WERI-Rb-1 (cell line): Measurements from ENCODE around the gene UIMC1.

Experiments used
- DNase-seq: peaks from one replicate; pipeline ENCODE4 v3.0.0-alpha.2; 2020
- H3K27ac ChIP-seq: fragments of 250-450 bp; sonication (Bioruptor Pico); 2 replicates; pipeline ENCODE4 v1.5.1; 2020; ENCODE audit warnings: mild to moderate bottlenecking, moderate library complexity
- H3K27me3 ChIP-seq: fragments of 250-450 bp; sonication (Bioruptor Pico); 2 replicates; pipeline ENCODE4 v1.5.1; 2021; ENCODE audit warnings: mild to moderate bottlenecking, low read depth, moderate library complexity; ENCODE audit not compliant: insufficient read depth, severe bottlenecking
- H3K36me3 ChIP-seq: fragments of 250-450 bp; sonication (Bioruptor Pico); 2 replicates; pipeline ENCODE4 v1.5.1; 2020; ENCODE audit warnings: mild to moderate bottlenecking, moderate library complexity
- H3K4me3 ChIP-seq: 2 replicates; pipeline ENCODE4 v1.5.1; 2011; ENCODE audit warnings: low read depth, mild to moderate bottlenecking, control low read depth, low read length
- H3K9me3 ChIP-seq: fragments of 250-450 bp; sonication (Bioruptor Pico); 2 replicates; pipeline ENCODE4 v1.5.1; 2021; ENCODE audit warnings: mild to moderate bottlenecking, moderate library complexity; ENCODE audit not compliant: severe bottlenecking
- TF ChIP-seq, protein P1 (sequence below): IDR thresholded peaks from 2 replicates; pipeline ENCODE4 v1.5.1; 2011; ENCODE audit warnings: low read depth, mild to moderate bottlenecking, control low read depth, inconsistent platforms, low read length

UIMC1 gene

DNA sequence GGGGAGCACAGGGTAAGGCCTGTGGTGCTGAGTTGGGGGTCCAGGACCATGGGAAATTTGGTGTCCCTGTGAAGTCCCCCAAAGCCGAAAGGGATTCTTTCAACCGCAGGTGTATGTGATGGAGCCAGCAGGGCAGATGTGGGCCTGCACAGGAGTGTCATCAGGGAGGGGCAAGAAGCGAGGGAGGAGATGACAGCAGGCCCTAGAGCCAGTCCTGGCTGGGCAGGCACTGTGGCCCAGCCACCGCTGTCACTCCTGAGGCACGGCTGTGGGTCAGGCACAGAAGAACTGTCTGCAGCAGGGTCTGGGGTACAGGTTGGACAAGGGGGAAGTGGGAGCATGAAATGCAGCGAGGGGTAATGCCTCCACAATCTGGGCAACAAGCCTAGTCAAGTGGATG is 112.3 kb downstream of the UIMC1 start:
- DNase-seq: no peak
- TF ChIP-seq, protein P1, sequence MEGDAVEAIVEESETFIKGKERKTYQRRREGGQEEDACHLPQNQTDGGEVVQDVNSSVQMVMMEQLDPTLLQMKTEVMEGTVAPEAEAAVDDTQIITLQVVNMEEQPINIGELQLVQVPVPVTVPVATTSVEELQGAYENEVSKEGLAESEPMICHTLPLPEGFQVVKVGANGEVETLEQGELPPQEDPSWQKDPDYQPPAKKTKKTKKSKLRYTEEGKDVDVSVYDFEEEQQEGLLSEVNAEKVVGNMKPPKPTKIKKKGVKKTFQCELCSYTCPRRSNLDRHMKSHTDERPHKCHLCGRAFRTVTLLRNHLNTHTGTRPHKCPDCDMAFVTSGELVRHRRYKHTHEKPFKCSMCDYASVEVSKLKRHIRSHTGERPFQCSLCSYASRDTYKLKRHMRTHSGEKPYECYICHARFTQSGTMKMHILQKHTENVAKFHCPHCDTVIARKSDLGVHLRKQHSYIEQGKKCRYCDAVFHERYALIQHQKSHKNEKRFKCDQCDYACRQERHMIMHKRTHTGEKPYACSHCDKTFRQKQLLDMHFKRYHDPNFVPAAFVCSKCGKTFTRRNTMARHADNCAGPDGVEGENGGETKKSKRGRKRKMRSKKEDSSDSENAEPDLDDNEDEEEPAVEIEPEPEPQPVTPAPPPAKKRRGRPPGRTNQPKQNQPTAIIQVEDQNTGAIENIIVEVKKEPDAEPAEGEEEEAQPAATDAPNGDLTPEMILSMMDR: no peak
- H3K4me3 ChIP-seq: no peak overlapping the region
- H3K9me3 ChIP-seq: no peaks in the 10 kb centered on the region
- H3K36me3 ChIP-seq: no peaks in the 10 kb centered on the region
- no peaks in the 10 kb centered on the region for H3K27me3 ChIP-seq
- no peak overlapping the region for H3K27ac ChIP-seq

DNA sequence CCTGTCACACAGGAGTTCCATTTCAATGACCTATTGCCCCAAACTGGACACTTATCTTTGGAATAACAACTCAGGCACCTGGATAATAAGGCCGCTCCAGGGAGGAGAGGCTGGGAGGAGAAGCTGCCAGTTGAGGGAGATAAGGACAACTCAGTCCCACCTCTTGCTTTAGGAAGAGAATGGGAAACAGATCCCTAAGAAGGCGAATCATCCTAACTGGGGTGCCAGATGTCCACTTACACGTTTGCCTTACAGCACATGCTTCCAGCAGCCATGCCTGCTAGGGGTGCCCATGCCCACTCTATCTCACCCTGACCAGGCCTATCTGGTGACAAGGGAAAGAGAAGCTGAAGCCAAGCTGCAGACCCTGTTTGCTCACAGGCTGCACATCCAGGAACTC is 113.9 kb downstream of the UIMC1 start:
- TF ChIP-seq, protein P1: no peak
- no peaks in the 10 kb centered on the region for H3K27me3 ChIP-seq
- H3K36me3 ChIP-seq: no peaks in the 10 kb centered on the region

DNA sequence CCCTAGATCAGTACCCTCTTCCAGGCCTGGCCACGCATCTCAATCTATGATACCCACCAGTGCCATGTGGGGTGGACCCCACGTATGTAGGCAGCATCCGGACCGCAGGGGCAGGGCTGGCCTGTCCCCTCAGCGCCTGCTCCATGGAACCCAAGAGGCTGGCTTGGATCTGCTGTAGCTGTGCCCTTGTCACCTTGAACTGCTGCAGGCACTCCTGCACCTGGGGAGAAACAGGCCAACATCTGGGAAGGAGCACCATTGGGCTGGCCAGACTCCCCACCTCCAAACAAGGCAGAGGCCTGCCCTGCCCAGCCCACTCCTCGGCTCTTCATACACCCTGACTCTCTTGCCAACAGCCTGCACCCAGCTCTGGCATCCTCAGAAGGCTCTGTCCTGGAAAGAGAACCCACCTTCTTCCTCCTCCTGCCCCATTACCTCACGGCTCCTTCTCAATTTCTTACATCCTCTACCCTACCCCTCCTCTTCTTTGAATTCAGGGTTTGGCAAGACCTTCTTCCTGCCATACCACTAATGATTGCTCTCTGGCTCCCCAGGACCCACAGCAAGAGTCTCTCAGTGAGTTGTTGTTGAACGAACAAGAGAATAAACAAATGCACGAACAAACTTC is 115.1 kb downstream of the UIMC1 start:
- no peaks in the 10 kb centered on the region for H3K27me3 ChIP-seq
- no peaks in the 10 kb centered on the region for H3K36me3 ChIP-seq

More for the DNA sequence above, 113.9 kb downstream of the UIMC1 start:
- no peak overlapping the region for H3K4me3 ChIP-seq
- no peak overlapping the region for H3K27ac ChIP-seq
- no peaks in the 10 kb centered on the region for H3K9me3 ChIP-seq
- no peak for DNase-seq

DNA sequence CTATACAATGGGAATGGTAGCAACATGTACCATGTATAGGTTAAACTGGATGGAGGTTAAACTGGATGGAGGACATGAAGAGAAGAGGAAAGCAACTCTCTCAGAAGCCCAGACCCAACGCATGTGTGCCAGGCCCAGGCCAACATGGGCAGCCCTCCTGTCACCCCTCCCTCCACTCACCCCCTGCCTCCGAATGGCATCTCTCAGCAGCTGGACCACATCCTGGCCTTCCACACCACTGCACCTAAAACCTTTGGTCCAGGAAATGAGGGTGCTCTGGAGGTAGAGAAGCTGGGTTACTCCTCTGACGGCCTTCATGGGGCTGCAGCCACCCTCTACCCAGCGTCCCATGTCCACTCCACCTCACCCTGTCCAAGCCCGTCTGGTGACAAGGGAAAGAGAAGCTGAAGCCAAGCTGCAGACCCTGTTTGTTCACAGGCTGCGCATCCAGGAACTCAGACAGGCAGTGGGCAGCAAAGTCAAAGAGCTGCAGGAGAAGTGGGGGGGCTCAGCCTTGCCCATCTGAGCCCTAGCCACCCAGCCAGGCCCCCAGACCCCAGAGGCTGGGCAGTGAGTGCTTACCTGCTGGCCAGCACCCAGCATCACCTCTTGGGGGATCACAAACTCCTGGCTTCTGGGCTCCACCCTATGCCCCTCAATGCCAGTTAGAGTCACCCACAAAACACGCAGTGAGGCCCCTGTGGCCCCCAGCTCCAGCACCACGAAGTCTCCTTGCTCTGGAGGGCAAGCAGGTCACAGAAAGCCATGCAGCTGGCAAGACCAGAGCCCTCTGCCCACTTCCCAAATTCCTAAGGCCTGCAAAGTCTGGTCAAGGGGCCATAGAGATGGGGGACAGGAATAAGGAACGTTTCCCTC is 115.9 kb downstream of the UIMC1 start:
- H3K36me3 ChIP-seq: no peaks in the 10 kb centered on the region
- TF ChIP-seq, protein P1: no peak
- DNase-seq: no peak

More for the DNA sequence above, 115.1 kb downstream of the UIMC1 start:
- Histone ChIP-seq H3K4me3 (no peak overlapping the region), H3K27ac (no peak overlapping the region), H3K9me3 (no peaks in the 10 kb centered on the region)
- no peak for DNase-seq
- TF ChIP-seq, protein P1: no peak

DNA sequence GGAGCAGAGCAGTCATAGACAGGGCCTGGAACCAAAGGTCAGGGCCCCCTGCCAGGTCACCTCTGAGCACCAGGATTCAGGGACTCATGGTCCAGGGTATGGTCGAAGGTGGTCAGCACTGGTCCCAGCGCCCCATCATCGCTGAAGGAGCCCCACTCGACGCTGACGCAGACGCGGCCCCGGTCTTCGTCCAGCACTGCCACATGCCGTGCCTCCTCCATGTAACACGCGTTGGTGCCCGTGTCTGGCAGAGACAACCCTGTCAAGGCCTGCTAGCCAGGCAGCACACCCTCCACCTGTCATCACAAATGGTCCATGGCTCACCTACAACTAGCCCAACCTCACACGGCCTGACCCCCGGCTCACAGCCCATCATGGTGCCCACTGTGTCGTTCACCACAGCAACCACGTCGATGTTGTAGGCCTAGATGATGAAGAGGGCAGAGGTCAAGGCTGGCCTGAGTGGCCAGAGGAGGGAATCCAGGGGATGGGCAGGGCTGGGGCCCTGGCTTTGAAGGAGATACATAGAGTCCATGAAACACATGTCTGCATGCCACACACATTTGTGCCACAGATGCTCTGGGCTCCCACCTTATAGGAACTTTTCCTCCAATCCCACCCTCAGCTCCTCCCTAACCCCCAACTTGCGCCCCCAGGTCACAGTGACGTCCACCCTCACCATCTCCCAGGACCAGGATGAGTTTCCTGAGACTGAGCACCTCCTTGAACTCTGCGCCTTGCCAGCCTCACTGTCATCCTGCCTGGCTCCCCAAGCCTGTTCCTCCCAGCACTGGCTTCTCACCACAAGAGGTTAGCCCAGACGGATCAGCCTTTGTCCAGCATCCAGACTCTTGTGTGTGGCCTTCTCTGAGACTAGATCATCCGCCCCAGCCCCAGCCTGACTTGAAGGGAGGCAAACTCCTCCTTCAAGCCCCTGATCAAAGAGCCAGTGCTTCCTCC is 117.0 kb downstream of the UIMC1 start:
- H3K9me3 ChIP-seq: no peaks in the 10 kb centered on the region
- no peak overlapping the region for H3K4me3 ChIP-seq
- no peak for DNase-seq
- H3K27ac ChIP-seq: no peak overlapping the region
- H3K36me3 ChIP-seq: no peaks in the 10 kb centered on the region
- no peaks in the 10 kb centered on the region for H3K27me3 ChIP-seq
- TF ChIP-seq, protein P1: no peak

More for the DNA sequence above, 115.9 kb downstream of the UIMC1 start:
- Histone ChIP-seq H3K9me3 (no peaks in the 10 kb centered on the region), H3K27ac (no peak overlapping the region), H3K27me3 (no peaks in the 10 kb centered on the region), H3K4me3 (no peak overlapping the region)
